HG03520 (cell line): ENCODE results near the gene MOCOS.
A peak's percentile ranks its signal among the peaks of the same experiment; 100 is the strongest.
"Not testable (repeated sequence)": the region's sequence is repeated elsewhere in the genome, so short reads cannot be mapped to it uniquely, and the experiment has no call there.

Source experiments
- ATAC-seq: cut with Tn5 transposase; IDR thresholded peaks from one replicate; pipeline ENCODE4 v1.9.1; 2021; ENCODE audit warnings: mild to moderate bottlenecking, moderate library complexity; ENCODE audit not compliant: unreplicated experiment

Gene MOCOS

GRCh38 chr18:36187193-36187825 lies at the start of gene MOCOS:
MOCOS (plus strand) TSS chr18:36187497; CDS start chr18:36187540, 43 bp downstream.
- peak; percentile 78 for ATAC-seq

GRCh38 chr18:36139245-36139644 lies 48.1 kb upstream of the MOCOS start:
- no peak for ATAC-seq

- no peak for ATAC-seq
These were observed 45.7 kb upstream of the MOCOS start for GRCh38 chr18:36141576-36141975.

GRCh38 chr18:36142751-36143150 lies 44.5 kb upstream of the MOCOS start:
- no peak for ATAC-seq

GRCh38 chr18:36143391-36143790 lies 43.9 kb upstream of the MOCOS start:
- ATAC-seq: no peak

GRCh38 chr18:36149514-36150289 lies 37.6 kb upstream of the MOCOS start:
- peak; percentile 92 for ATAC-seq

- no peak for ATAC-seq
These were observed 34.5 kb upstream of the MOCOS start for GRCh38 chr18:36152781-36153180.

- no peak for ATAC-seq
These were observed 34.1 kb upstream of the MOCOS start for GRCh38 chr18:36153203-36153602.

GRCh38 chr18:36153771-36154170 lies 33.5 kb upstream of the MOCOS start:
- no peak for ATAC-seq

GRCh38 chr18:36155851-36156757 lies 31.2 kb upstream of the MOCOS start:
- no peak for ATAC-seq

- ATAC-seq: no peak
These were observed 29.9 kb upstream of the MOCOS start for GRCh38 chr18:36157441-36157840.

- ATAC-seq: no peak
These were observed 28.9 kb upstream of the MOCOS start for GRCh38 chr18:36158266-36158867.

GRCh38 chr18:36160959-36161371 lies 26.3 kb upstream of the MOCOS start:
- no peak for ATAC-seq

- no peak for ATAC-seq
These were observed 24.3 kb upstream of the MOCOS start for GRCh38 chr18:36162981-36163380.

- ATAC-seq: no peak
These were observed 19.5 kb upstream of the MOCOS start for GRCh38 chr18:36167692-36168218.

GRCh38 chr18:36168296-36168695 lies 19.0 kb upstream of the MOCOS start:
- not testable (repeated sequence) for ATAC-seq

GRCh38 chr18:36169938-36170337 lies 17.4 kb upstream of the MOCOS start:
- no peak for ATAC-seq

- no peak for ATAC-seq
These were observed 11.8 kb upstream of the MOCOS start for GRCh38 chr18:36175481-36175880.

GRCh38 chr18:36176177-36176584 lies 11.1 kb upstream of the MOCOS start:
- ATAC-seq: no peak

GRCh38 chr18:36176711-36177110 lies 10.6 kb upstream of the MOCOS start:
- ATAC-seq: no peak

- ATAC-seq: no peak
These were observed 9.4 kb upstream of the MOCOS start for GRCh38 chr18:36177913-36178312.
